Muscle of arm (tissue), 12 donors: ENCODE data around the gene LPP. TPM values are rescaled to one million over a fixed set of nuclear protein-coding genes. Genes with fewer than 3 reads are reported as not detected.
"Not testable (repeated sequence)": the region's sequence is repeated elsewhere in the genome, so short reads cannot be mapped to it uniquely, and the experiment has no call there.

Source experiments
- DNase-seq: peaks from one replicate; pipeline ENCODE4 v3.0.0-alpha.2; 2013
- polyA plus RNA-seq, 12 donors: library from polyadenylated mRNA; unstranded; fragments of 120-200 nt; gene quantifications; one replicate each; pipeline ENCODE4 v1.2.1, GENCODE V29; 2013; ENCODE audit not compliant: insufficient read length in 12 of 12

Gene LPP
- polyA plus RNA-seq, 12 donors: 13.8 to 39.6 (median 16.4) TPM; not detected in 1

- DNase-seq: no peak
These were observed 470.9 kb downstream of the LPP start for GRCh38 chr3:188624828-188625227.

DNA sequence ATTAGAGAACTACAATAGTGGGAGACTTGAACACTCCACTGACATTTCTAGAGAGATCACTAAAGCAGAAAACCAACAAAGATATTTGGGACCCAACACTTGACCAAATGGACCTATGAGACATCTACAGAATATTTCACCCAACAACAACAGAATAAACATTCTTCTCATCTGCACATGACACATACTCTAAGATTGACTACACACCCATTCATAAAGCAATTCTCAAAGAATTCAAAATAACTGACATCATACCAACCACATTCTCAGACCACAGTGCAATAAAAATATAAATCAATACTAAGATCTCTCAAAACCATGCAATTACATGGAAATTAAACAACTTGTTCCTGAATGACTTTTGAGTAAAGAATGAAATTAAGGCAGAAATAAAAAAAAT, 473.7 kb downstream of the LPP start:
- DNase-seq: no peak

DNA sequence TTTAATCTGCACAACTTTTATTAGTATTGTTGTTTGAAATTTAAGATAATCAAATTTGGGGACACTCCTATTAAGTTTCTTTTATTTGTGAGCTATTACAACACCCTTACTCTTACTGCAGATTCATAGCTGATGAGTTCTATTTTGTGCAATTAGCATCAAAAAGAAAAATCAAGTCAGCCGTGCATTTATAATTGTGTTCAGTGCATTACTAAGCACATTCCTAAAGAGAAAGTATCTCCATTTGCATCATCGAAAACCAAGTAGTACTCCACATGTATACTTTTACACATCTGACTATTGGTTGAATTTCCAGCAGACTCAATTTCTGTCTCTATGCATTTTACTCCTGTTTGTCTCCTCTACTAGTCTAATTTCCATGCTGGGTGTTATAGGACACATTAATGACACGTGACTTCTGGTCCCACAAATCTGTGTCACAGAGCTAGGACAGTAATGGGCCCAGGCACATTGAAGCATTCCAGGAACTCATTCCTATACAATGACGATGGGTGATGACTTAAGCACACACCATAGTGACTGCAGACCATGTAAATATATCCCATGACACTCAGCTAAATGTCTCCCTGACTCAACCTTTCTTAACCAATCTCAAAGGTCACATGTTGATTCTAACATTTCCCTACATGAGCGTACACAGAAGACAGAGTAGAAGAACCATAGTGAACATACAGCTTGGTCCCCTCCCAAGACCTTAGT, 477.5 kb downstream of the LPP start:
- no peak for DNase-seq

DNA sequence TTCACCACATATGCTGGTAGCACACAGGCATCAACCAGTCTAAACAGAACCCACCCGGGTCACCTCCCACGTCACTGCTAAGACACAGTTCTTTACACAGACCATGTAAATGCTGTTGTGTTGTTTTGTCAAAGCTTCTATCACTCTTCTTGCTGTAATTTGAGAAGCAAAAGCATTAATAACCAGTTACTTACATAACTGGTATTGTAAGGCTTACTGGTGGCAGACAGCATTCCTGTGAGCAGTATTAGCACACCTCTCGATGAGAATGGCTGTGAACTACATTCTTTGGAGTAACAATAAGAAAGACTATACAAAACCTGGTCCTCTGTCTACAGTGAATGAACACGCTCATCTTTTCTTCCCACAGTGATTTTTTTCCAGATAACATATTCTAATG, 479.2 kb downstream of the LPP start:
- no peak for DNase-seq

- DNase-seq: no peak
These were observed 480.3 kb downstream of the LPP start for GRCh38 chr3:188634285-188634684.

GRCh38 chr3:188635258-188636042, 481.5 kb downstream of the LPP start:
- DNase-seq: no peak

GRCh38 chr3:188636292-188636691, 482.3 kb downstream of the LPP start:
- DNase-seq: not testable (repeated sequence)

GRCh38 chr3:188641076-188641475, 487.1 kb downstream of the LPP start:
- DNase-seq: no peak

DNA sequence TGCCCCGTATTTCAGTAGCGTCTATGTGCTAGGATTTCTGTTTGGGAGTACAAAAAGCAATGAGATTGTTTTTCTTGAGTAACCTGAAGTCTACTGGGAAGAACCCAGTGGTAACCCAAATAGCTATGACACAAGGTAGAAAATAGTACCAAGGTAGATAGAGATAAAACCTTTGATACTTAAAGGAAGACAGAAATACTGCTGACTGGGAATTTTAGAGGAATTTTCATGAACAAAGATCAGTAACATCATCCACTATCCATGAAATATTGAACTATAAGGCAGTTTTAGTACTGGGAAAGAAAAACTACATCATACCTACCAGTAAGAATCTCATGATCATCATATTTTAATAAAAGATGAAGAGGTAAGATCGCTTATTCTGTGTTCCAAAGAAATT, 489.8 kb downstream of the LPP start:
- DNase-seq: no peak

GRCh38 chr3:188646592-188646991, 492.6 kb downstream of the LPP start:
- DNase-seq: no peak

- DNase-seq: no peak
These were observed 493.3 kb downstream of the LPP start for GRCh38 chr3:188647237-188647636.

GRCh38 chr3:188649521-188649920, 495.6 kb downstream of the LPP start:
- no peak for DNase-seq

DNA sequence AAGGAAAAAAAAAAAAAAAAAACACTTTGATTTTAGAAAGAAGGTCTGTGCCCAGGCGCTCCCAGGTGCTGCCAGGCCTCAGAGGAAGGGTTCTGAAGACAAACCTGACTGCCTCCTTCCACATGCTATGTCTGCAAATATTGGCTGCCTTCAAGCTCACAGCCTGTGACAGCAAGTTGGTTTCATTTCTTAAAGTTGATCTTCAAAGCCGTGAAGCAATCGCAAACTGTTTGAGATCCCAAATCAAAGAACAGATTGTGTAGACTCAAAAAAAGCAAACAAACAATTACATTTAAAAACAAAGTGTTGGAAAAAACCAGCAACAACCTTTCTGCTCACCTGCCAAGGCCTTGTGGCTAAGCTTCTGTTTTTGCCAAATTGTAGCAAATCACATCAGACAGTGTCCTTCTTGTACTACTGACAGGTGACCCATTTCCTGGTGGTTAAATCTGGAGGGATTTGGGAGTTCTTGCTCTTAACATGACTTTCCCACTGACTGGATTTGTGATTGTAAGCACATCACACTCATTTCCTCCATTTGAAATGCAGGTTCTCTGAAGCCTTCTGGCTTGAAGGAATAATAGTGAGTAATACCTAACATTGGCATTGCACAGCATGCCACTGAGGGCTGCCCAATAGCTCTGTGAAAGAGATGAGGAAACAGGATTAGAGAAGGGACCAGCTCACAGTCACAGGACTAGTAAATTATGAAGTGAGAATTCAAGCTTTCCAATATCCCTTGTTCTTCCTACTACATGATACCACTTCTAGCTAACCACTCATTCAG, 502.4 kb downstream of the LPP start:
- DNase-seq: no peak

DNA sequence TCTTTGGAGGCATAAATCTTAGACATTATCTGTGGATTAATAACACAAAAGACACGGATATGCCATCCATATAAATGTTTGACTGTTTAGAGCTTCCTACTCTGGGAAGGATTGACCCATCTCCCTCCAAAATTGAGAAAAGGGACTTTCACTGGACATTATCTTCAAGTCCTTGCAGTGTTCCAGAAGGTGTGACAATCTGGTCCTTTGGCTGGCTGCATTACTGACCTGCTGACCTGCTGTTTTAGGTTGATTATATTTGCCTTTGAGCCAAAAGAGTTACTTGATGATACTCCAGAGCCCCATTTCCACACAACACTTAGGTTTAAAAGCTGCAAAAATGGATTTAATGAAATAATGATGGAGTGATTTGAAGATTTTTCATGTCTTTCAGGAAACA, 504.6 kb downstream of the LPP start:
- DNase-seq: no peak

- DNase-seq: no peak
These were observed 505.6 kb downstream of the LPP start for GRCh38 chr3:188659449-188660090.

- DNase-seq: no peak
These were observed 506.5 kb downstream of the LPP start for GRCh38 chr3:188660415-188660814.

DNA sequence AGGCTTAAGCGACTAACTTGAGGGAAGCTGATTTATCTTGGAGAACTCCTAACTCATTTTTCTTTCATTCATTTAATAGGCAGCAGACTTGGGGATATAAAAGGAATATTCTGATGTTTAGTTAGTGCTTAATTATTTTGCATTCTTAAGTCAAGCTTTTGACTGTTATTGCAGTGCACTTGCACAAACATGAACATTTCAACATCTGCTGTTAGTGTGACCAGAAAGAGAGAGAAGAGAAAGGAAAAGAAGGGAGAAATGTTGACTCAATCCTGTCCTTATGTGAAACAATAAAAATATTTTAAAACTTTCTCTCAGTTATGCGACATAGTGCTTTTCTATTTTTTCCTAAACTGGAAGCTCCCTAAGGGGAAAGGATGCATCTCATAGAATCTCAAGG, 507.8 kb downstream of the LPP start:
- no peak for DNase-seq

DNA sequence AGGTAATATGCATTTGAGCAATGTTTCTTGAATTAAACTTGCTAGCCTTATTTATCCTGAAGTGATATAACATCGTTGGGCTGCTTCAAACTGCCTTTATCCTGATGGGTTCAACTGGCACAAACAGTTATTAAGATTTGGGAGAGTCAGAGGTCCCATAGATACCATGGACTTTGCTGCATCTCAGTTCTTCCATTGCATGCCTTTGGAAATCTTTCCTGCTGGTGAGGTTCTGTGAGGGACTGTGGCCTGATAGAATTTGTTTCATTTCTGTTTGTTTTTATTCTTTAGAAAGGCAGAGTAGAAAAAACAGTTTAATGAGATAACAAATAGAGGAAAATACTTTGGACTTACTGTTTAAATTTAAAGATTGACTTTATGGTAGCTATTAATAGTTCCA, 508.3 kb downstream of the LPP start:
- DNase-seq: no peak

- no peak for DNase-seq
These were observed 508.8 kb downstream of the LPP start for GRCh38 chr3:188662795-188663194.

DNA sequence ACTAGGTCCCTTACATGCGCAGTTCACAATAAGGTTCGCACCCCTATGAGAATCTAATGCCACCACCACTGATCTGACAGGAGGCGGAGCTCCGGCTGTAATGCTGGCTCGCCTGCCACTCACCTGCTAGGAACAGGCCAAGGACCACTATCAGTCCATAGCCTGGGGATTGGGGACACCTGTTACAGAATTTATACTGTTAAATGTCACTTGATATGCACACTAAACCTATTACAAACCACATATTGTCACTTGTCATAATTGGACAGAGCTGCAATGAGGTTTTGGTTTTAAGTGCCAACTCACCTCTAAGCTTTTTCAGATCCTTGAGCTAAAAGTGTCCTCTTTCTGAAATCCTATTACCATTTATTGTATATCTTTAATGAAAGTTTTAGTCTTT, 509.9 kb downstream of the LPP start:
- DNase-seq: no peak

DNA sequence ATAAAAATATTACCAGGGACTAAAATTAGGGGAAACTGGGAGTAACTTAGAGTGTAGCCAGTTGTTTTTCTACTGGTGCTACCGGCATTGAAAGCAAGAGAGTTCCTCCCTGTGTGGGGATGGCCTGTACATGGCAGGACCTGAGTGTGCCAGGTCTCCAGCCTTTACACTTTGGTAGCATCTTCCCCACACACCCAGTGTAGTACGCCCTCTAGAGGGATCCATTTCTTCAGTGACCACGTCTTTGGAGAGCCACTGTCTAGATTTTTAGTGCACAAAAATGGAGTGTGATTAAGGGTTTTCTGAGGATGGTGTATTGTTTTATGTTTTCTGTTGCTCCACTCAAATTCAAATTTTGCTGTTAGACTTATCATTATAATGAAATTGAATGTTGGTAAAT, 510.8 kb downstream of the LPP start:
- no peak for DNase-seq

- no peak for DNase-seq
These were observed 514.0 kb downstream of the LPP start for GRCh38 chr3:188667926-188668325.
